OCI-LY1 (cell line): ENCODE measurements around the gene CCDC97.

Experiments used
- CTCF ChIP-seq: fragments of 200-600 bp; sonication (generic), shearing (Covaris generic); IDR thresholded peaks from 2 replicates; pipeline ENCODE4 v1.5.1; 2017; ENCODE audit warnings: mild to moderate bottlenecking, antibody characterized with exemption, low read length, moderate library complexity, mixed read lengths
- EZH2 ChIP-seq: fragments of 200-600 bp; sonication (generic), shearing (Covaris generic); IDR thresholded peaks from 2 replicates; pipeline ENCODE4 v1.8.0; 2017; ENCODE audit warnings: borderline replicate concordance, mixed run types, mild to moderate bottlenecking, antibody characterized with exemption, low read length, moderate library complexity, mixed read lengths

DNA sequence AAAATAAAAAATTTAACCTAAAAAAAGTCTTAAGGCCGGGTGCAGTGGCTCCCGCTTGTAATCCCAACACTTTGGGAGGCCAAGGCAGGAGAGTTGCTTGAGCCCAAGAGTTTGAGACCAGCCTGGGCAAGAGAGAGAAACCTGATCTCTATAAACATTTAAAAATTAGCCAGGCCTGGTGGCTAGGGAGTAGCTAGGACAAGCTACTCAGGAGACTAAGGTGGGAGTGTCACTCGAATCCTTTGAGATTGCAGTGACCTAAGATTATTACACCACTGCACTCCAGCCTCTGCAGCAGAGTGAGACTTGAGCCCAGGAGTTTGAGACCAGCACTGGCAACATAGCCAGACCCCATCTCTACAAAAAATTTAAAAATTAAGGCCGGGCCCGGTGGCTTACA lies 1.1 kb downstream of the CCDC97 start:
- TF ChIP-seq CTCF (no peak), EZH2 (no peak)
